Measurements from ENCODE around the gene SLC22A17. TPM values are rescaled to one million over a fixed set of nuclear protein-coding genes. Genes with fewer than 3 reads are reported as not detected.
A peak's percentile ranks its signal among the peaks of the same experiment; 100 is the strongest.
"Not testable (repeated sequence)": the region's sequence is repeated elsewhere in the genome, so short reads cannot be mapped to it uniquely, and the experiment has no call there.

The SLC22A17 gene
- total RNA-seq, 3 donors from 2014 or later, result 2.3 to 35.5 (median 5.4) TPM

GRCh38 chr14:23339506-23340268, 13.0 kb downstream of the SLC22A17 start:
- peaks cover 10% of the 10 kb centered on the region for H3K9me3 ChIP-seq
- H3K4me3 ChIP-seq, result no peak overlapping the region
- no peaks in the 10 kb centered on the region for H3K36me3 ChIP-seq (ENCODE audit: low read depth)
- DNase-seq (no peak), ATAC-seq (no peak)
- H3K4me1 ChIP-seq (ENCODE audit: low read depth), result no peaks in the 10 kb centered on the region
- no peak for TF ChIP-seq CTCF (IDR thresholded peaks at IDR 0.05)
- intact Hi-C loops (cut with DNase I, micrococcal nuclease), result no loop called here

DNA sequence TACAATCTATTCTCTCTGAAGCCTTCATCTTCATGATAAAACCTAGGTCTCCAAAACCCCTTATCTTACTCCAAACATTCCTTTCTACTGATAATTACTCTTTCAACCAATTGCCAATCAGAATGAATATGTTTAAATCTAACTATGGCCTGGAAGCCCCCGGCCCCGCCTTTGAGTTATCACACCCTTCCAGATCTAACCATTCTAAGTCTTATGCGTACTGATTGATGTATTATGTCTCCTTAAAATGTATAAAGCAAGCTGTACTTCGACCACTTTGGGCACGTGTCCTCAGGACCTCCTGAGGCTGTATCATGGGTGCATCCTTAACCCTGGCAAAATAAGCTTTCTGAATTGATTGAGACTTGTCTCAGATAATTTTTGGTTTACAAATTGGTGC, 17.1 kb downstream of the SLC22A17 start:
- ATAC-seq, result no peak
- DNase-seq, result no peak
- TF ChIP-seq CTCF (IDR thresholded peaks at IDR 0.05), result no peak
- intact Hi-C loops (cut with DNase I, micrococcal nuclease), result no loop called here
- Histone ChIP-seq H3K4me3 (no peak overlapping the region), H3K4me1 (ENCODE audit: low read depth) (no peaks in the 10 kb centered on the region), H3K9me3 (peaks cover 10% of the 10 kb centered on the region), H3K36me3 (ENCODE audit: low read depth) (no peaks in the 10 kb centered on the region)

DNA sequence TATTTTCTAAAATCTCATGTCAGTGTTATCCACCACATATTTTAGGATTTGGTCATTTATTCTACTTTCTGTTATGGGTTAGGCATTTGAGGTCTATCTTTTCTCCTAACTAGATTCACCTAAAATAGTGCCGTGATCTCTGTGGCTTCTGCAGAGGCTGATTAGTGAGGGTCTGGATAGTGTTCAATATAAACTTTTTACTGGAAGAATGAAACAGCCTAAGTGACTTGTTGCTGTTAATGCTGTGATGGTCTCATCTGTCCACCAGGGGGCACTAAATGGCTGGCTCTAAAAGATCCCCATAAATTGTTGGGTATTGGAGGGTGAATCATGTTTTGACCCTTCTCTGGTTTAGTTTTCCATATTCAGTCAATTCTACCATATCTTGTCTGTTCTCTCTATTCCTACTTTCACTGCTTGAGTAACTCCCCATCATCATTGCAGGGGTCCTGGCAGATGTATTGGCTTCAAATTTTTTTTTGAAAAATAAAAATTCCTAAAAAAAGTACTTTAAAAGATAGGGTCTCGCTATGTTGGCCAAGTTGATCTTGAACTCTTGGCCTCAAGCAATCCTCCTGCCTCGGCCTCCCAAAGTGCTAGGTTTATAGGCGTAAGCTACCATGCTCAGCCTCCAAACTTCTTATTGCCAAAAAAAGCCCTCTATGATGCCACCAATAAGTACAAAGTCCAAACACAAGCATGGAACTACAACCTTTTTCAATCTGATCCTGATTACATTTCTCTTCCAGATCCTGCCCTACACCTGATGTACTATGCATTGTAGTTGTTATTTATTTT, 24.5 kb downstream of the SLC22A17 start:
- Histone ChIP-seq H3K9me3 (no peaks in the 10 kb centered on the region), H3K4me3 (no peak overlapping the region), H3K4me1 (ENCODE audit: low read depth) (peaks cover 4% of the 10 kb centered on the region), H3K36me3 (ENCODE audit: low read depth) (no peaks in the 10 kb centered on the region)
- peak; percentile 89 for ATAC-seq
- intact Hi-C loops (cut with DNase I, micrococcal nuclease), result loop anchor here (5.0 to 10.0 kb wide), 2 partner anchors 49 to 137 kb away; partner anchors contain the start of genes CMTM5 (in 1 of the 2) and NGDN (in 1 of the 2)
- TF ChIP-seq CTCF (IDR thresholded peaks at IDR 0.05), result peak; percentile 61
- peak in 1 of 3 donors; percentile 80 for DNase-seq

DNA sequence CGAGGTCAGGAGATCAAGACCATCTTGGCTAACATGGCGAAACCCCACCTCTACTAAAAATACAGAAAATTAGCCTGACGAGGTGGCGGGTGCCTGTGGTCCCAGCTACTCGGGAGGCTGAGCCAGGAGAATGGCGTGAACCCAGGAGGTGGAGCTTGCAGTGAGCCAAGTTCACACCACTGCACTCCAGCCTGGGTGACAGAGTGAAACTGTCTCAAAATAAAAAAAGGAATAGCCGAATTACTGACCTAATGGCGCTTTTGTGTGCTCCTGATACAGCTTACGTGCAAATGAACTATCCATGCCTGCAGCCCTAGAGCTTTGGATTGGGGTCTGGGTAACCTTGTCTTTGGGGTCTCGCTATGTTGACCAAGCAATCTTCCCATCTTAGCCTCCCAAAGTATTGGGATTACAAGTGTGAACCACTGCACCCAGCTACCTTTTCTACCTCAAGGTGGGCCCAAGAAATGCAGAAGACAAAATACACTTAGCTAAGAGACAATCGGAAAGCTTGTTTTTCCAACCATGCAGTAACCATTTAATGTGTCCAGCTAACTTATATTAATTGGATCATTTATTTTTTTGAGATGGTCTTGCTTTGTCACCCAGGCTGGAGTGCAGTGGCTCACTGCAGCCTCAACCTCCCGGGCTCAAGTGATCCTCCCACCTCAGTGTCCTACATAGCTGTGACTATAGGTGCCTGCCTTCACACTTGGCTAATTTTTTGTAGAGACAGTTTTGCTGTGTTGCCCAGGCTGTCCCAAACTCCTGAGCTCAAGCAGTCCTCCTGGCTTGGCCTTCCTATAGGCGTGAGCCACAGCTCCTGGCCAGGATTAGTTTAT, 26.0 kb downstream of the SLC22A17 start:
- intact Hi-C loops (cut with DNase I, micrococcal nuclease), result loop anchor here (5.0 to 10.0 kb wide), 2 partner anchors 51 to 138 kb away; partner anchors contain the start of genes CMTM5 (in 1 of the 2) and NGDN (in 1 of the 2)
- TF ChIP-seq CTCF (IDR thresholded peaks at IDR 0.05), result no peak
- H3K4me3 ChIP-seq, result no peak overlapping the region
- DNase-seq, result no peak
- no peaks in the 10 kb centered on the region for H3K36me3 ChIP-seq (ENCODE audit: low read depth)
- no peaks in the 10 kb centered on the region for H3K9me3 ChIP-seq
- H3K4me1 ChIP-seq (ENCODE audit: low read depth), result peaks cover 13% of the 10 kb centered on the region
- no peak for ATAC-seq

GRCh38 chr14:23325746-23326145, 26.9 kb downstream of the SLC22A17 start:
- intact Hi-C loops (cut with DNase I, micrococcal nuclease), result loop anchor here (5.0 to 10.0 kb wide), 2 partner anchors 52 to 139 kb away; partner anchors contain the start of genes CMTM5 (in 1 of the 2) and NGDN (in 1 of the 2)
- not testable (repeated sequence) for ATAC-seq; H3K9me3 ChIP-seq; H3K4me3 ChIP-seq; DNase-seq; H3K36me3 ChIP-seq (ENCODE audit: low read depth)
- H3K4me1 ChIP-seq (ENCODE audit: low read depth), result peaks cover 13% of the 10 kb centered on the region
